ENCODE results near the gene LYRM7. TPM values are rescaled to one million over a fixed set of nuclear protein-coding genes. Genes with fewer than 3 reads are reported as not detected.

Gene LYRM7
- total RNA-seq, 1 donor from 2014 or later: 11.9 TPM

- DNase-seq (no peak), ATAC-seq (ENCODE audit: low read depth) (no peak)
- intact Hi-C loops (cut with micrococcal nuclease): no loop called here
- TF ChIP-seq CTCF (IDR thresholded peaks at IDR 0.05): no peak
- ChIA-PET POLR2A (no interaction called here), CTCF (no interaction called here)
- Mint-ChIP-seq H3K27me3 (no peaks in the 10 kb centered on the region), H3K36me3 (ENCODE audit: low read depth) (peaks cover 45% of the 10 kb centered on the region), H3K4me3 (no peak overlapping the region), H3K9me3 (no peaks in the 10 kb centered on the region), H3K4me1 (peaks cover 3% of the 10 kb centered on the region), H3K27ac (no peak overlapping the region)
Observed at GRCh38 chr5:131156385-131156784, 14.4 kb upstream of the LYRM7 start.

- DNase-seq (no peak), ATAC-seq (ENCODE audit: low read depth) (no peak)
- intact Hi-C loops (cut with micrococcal nuclease): no loop called here
- Mint-ChIP-seq H3K4me3 (no peak overlapping the region), H3K4me1 (peaks cover 7% of the 10 kb centered on the region), H3K36me3 (ENCODE audit: low read depth) (peaks cover 51% of the 10 kb centered on the region), H3K27ac (no peak overlapping the region), H3K27me3 (no peaks in the 10 kb centered on the region), H3K9me3 (no peaks in the 10 kb centered on the region)
- ChIA-PET CTCF (no interaction called here), POLR2A (interaction anchor here (0.6 kb wide), 1 partner anchor 64 kb away, joined by 4 read pairs; no protein-coding TSS in a partner anchor)
- no peak for TF ChIP-seq CTCF (IDR thresholded peaks at IDR 0.05)
Observed at GRCh38 chr5:131156957-131157356, 13.8 kb upstream of the LYRM7 start.

GRCh38 chr5:131160134-131160533, 10.6 kb upstream of the LYRM7 start:
- intact Hi-C loops (cut with micrococcal nuclease): no loop called here
- ChIA-PET CTCF (no interaction called here), POLR2A (no interaction called here)
- H3K27ac Mint-ChIP-seq: no peak overlapping the region
- no peak overlapping the region for H3K4me3 Mint-ChIP-seq
- ATAC-seq (ENCODE audit: low read depth) (no peak), DNase-seq (no peak)
- peaks cover 30% of the 10 kb centered on the region for H3K4me1 Mint-ChIP-seq
- peaks cover 73% of the 10 kb centered on the region for H3K36me3 Mint-ChIP-seq (ENCODE audit: low read depth)
- no peak for TF ChIP-seq CTCF (IDR thresholded peaks at IDR 0.05)
- no peaks in the 10 kb centered on the region for H3K27me3 Mint-ChIP-seq
- H3K9me3 Mint-ChIP-seq: no peaks in the 10 kb centered on the region

GRCh38 chr5:131163276-131164119, 7.2 kb upstream of the LYRM7 start:
- H3K27me3 Mint-ChIP-seq: no peaks in the 10 kb centered on the region
- no peaks in the 10 kb centered on the region for H3K9me3 Mint-ChIP-seq
- H3K36me3 Mint-ChIP-seq (ENCODE audit: low read depth): peaks cover 56% of the 10 kb centered on the region
- peak overlapping the region; percentile 95 for H3K27ac Mint-ChIP-seq
- TF ChIP-seq CTCF (IDR thresholded peaks at IDR 0.05): no peak
- intact Hi-C loops (cut with micrococcal nuclease): loop anchor here (1.0 to 2.0 kb wide), 5 partner anchors 90 to 254 kb away; no protein-coding TSS in a partner anchor
- H3K4me1 Mint-ChIP-seq: peaks cover 39% of the 10 kb centered on the region
- DNase-seq (no peak), ATAC-seq (ENCODE audit: low read depth) (no peak)
- peak overlapping the region; percentile 96 for H3K4me3 Mint-ChIP-seq
- ChIA-PET POLR2A (interaction anchor here (0.6 to 2.6 kb wide), 14 partner anchors 9 to 237 kb away, joined by 3 to 33 read pairs (median 4); partner anchors contain the start of gene CDC42SE2), CTCF (interaction anchor here (0.6 to 2.0 kb wide), 5 partner anchors 12 to 222 kb away, joined by 3 to 10 read pairs (median 4); no protein-coding TSS in a partner anchor)
